Bronchial smooth muscle cell (primary cell): ENCODE measurements around the gene C1orf87. TPM values are rescaled to one million over a fixed set of nuclear protein-coding genes. Genes with fewer than 3 reads are reported as not detected.

Experiments used
- total RNA-seq: library from RNA; depleted of rRNA; stranded (reverse); fragments of >200 nt; gene quantifications from 2 replicates; pipeline ENCODE4 v1.2.1, GENCODE V29; 2014

The C1orf87 gene, protein sequence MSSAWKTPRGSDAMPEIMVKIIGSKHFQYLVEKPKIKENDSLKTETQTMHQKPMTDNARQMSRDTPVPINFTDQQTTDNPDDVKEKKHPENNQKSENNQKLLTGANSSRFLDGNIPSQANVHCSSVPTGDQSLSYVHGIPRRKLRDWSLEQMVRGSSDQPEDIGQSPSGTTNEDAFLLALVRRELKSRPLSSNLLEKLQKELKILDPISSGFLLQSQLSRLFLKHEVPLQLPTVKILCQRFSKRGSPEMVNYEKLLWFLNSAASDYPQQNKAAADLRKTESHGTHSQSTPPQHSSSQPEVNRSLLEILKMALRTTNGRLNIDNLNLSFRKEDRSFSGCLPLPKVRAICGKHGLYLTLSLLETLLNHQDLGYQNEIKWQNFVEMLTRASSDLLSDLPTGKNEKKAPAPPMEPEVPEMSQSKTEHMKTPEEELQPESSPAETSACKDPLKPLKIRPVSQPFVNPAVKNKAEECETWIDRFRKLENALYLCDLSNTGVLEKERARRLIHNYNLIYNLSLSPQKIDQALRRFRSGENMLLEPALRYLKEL
- not detected in 2 replicates for total RNA-seq

DNA sequence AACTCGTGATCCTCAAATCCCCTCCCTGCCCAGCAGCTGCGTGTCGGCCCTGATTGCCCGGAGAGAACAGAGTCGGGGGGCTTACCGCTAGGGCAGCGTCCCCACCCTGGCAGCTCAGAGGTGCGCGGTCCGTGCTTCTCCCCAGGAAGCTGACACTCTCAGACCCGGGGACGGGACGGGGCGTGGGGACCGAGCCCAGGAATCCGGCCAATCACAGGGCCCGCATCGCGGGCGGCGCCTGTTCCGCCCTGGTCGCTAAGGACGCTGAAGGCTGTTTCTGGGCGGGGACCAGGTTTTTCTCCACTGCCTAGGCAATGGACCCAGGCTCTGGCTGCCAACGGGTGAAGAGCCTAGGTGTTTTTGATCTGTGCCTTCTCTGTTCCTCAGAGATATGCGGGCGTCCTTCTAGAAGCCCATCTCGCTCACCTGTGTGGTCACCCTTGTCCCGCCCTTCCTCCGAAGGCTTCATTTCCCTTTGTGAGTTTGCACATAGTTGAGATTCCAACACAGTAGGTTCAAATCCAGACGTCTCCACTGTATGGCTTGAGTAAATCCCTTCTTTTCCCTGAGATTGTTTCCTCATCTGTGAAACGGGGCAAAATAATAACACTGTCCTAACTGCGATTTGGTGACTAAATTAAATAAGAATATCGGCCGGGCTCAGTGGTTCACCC, at the start of gene C1orf87:
TSS of gene C1orf87 (minus strand) at position 166 of the 674 bp plus-strand sequence. CDS start 1,127 bp downstream, outside the sequence.

Other genes starting within 250 kb of the C1orf87 start
- under 0.01 and 0.17 TPM in 2 replicates for gene CYP2J2, start 147.0 kb downstream of the C1orf87 start, total RNA-seq